HCT116 (cell line): ENCODE data around the gene MAPK1IP1L. TPM values are rescaled to one million over a fixed set of nuclear protein-coding genes. Genes with fewer than 3 reads are reported as not detected.

Experiments
- ATAC-seq: fragments of 200-7000 bp; cut with Tn5 transposase; 2 replicates; pipeline ENCODE4 v1.9.1; 2020; ENCODE audit warnings: mild to moderate bottlenecking, moderate library complexity
- BruUV-seq: library from RNA; stranded (reverse); fragments of 400-500 nt; replicated peaks from 2 replicates; lab custom pipeline; 2021; lab: Mats Ljungman, UMichigan
- CTCF ChIA-PET: fragments of 300-600 bp; sonication (Branson Sonifier 250); formaldehyde crosslinking; loops from one replicate; lab custom pipeline; 2021; ENCODE audit warnings: antibody characterized with exemption; lab: Charles Lee
- POLR2A ChIA-PET: fragments of 300-600, 350-600 bp; sonication (Branson Sonifier 250); formaldehyde crosslinking; loops from one replicate; lab custom pipeline; 2021; ENCODE audit warnings: antibody characterized with exemption; lab: Charles Lee
- RAD21 ChIA-PET, 2 experiments: fragments of 300-600 bp; sonication (Branson Sonifier 250); formaldehyde crosslinking; loops; one replicate each; lab custom pipeline; 2023; ENCODE audit warnings: low total read pairs in 2 of 2; ENCODE audit not compliant: uncharacterized antibody in 2 of 2, unreplicated experiment in 2 of 2, low non-redundant PET in 1 of 2; lab: Charles Lee
- DNase-seq: peaks from one replicate; pipeline ENCODE4 v3.0.0-alpha.2; 2010; ENCODE audit warnings: low read depth, low spot score
- H2AFZ ChIP-seq: fragments of 200-600 bp; shearing (Covaris generic), sonication (generic); 2 replicates; pipeline ENCODE4 v1.6.1; 2017; ENCODE audit warnings: low read depth, mixed run types, mixed read lengths, antibody characterized with exemption, low read length; ENCODE audit not compliant: poor library complexity, severe bottlenecking
- H3K27ac ChIP-seq: 2 replicates; pipeline ENCODE4 v1.5.1; 2012; ENCODE audit warnings: low read depth, low read length
- H3K27me3 ChIP-seq: fragments of 200-600 bp; sonication (generic); 2 replicates; pipeline ENCODE4 v1.6.1; 2016; ENCODE audit warnings: mixed run types, low read length, mixed read lengths; ENCODE audit not compliant: insufficient read depth
- H3K36me3 ChIP-seq, 2 experiments: fragments of 200-500 bp in 1 of 2; fragments of 200-600 bp in 1 of 2; sonication (Bioruptor generic) in 1 of 2; sonication (generic) in 1 of 2; 2 replicates each; pipeline versions ENCODE4 v1.5.1 to v1.6.1; 2014 to 2016; ENCODE audit warnings: low read length in 2 of 2, inconsistent platforms in 1 of 2, mixed read lengths in 1 of 2, mixed run types in 1 of 2; ENCODE audit not compliant: insufficient read depth in 2 of 2, control insufficient read depth in 1 of 2
- H3K4me1 ChIP-seq, 2 experiments: fragments of 200-600 bp in 1 of 2; sonication (generic) in 1 of 2; 2 replicates each; pipeline versions ENCODE4 v1.5.1 to v1.6.1; 2012 to 2017; ENCODE audit warnings: low read length in 2 of 2, inconsistent platforms in 1 of 2, mild to moderate bottlenecking in 1 of 2, mixed read lengths in 1 of 2, mixed run types in 1 of 2, moderate library complexity in 1 of 2; ENCODE audit not compliant: insufficient read depth in 2 of 2, control insufficient read depth in 1 of 2
- H3K4me2 ChIP-seq: fragments of 200-600 bp; sonication (generic); 2 replicates; pipeline ENCODE4 v1.6.1; 2017; ENCODE audit warnings: mixed run types, low read length, mixed read lengths
- H3K4me3 ChIP-seq, 2 experiments: fragments of 200-600 bp in 1 of 2; sonication (generic) in 1 of 2; replicated peaks in 1 of 2; 2 replicates each; pipeline ENCODE4 v1.5.1; 2011 to 2016; ENCODE audit warnings: low read length in 2 of 2, control low read depth in 1 of 2, low read depth in 1 of 2, mild to moderate bottlenecking in 1 of 2, mixed read lengths in 1 of 2, mixed run types in 1 of 2
- H3K79me2 ChIP-seq: fragments of 200-600 bp; sonication (generic); 2 replicates; pipeline ENCODE4 v1.6.1; 2017; ENCODE audit warnings: mild to moderate bottlenecking, mixed run types, low read length, moderate library complexity, mixed read lengths; ENCODE audit not compliant: insufficient read depth
- H3K9ac ChIP-seq: fragments of 200-600 bp; sonication (generic); 2 replicates; pipeline ENCODE4 v1.6.1; 2016; ENCODE audit warnings: low read length, mixed read lengths
- H3K9me2 ChIP-seq: fragments of 200-600 bp; sonication (generic), shearing (Covaris generic); 2 replicates; pipeline ENCODE4 v1.6.1; 2017; ENCODE audit warnings: mixed run types, mild to moderate bottlenecking, moderate library complexity; ENCODE audit not compliant: insufficient read depth
- H3K9me3 ChIP-seq, 2 experiments: fragments of 200-500 bp in 1 of 2; fragments of 200-600 bp in 1 of 2; sonication (Bioruptor generic) in 1 of 2; sonication (generic) in 1 of 2; 2 replicates each; pipeline ENCODE4 v1.6.1; 2014 to 2017; ENCODE audit warnings: low read length in 2 of 2, mixed read lengths in 2 of 2, inconsistent platforms in 1 of 2, low read depth in 1 of 2, mild to moderate bottlenecking in 1 of 2, mixed run types in 1 of 2, moderate library complexity in 1 of 2; ENCODE audit not compliant: control insufficient read depth in 1 of 2, insufficient read depth in 1 of 2
- H4K20me1 ChIP-seq: fragments of 200-600 bp; sonication (generic), shearing (Covaris generic); 2 replicates; pipeline ENCODE4 v1.6.1; 2017; ENCODE audit warnings: mixed run types, mild to moderate bottlenecking, moderate library complexity; ENCODE audit not compliant: insufficient read depth
- EGR1 ChIP-seq: IDR thresholded peaks from 2 replicates; pipeline ENCODE4 v1.6.1; 2012; ENCODE audit warnings: low read depth
- ELF1 ChIP-seq: IDR thresholded peaks from 2 replicates; pipeline ENCODE4 v1.6.1; 2012; ENCODE audit warnings: low read depth, borderline replicate concordance
- EZH2 ChIP-seq: fragments of 200-600 bp; sonication (generic); IDR thresholded peaks from 2 replicates; pipeline ENCODE4 v1.6.1; 2017; ENCODE audit warnings: antibody characterized with exemption, mixed run types
- RAD21 ChIP-seq: IDR thresholded peaks from 2 replicates; pipeline ENCODE4 v1.6.1; 2012; ENCODE audit warnings: low read depth, mild to moderate bottlenecking
- REST ChIP-seq: IDR thresholded peaks from 2 replicates; pipeline ENCODE4 v1.6.1; 2012; ENCODE audit warnings: low read depth
- SRF ChIP-seq: IDR thresholded peaks from 2 replicates; pipeline ENCODE4 v1.6.1; 2012; ENCODE audit warnings: low read depth
- ZBTB33 ChIP-seq: IDR thresholded peaks from 2 replicates; pipeline ENCODE4 v1.6.1; 2011; ENCODE audit warnings: mild to moderate bottlenecking, low read length, moderate library complexity; ENCODE audit not compliant: insufficient replicate concordance; ENCODE audit errors: extremely low read depth
- ZFX ChIP-seq: fragments of 450-650 bp; IDR thresholded peaks from 2 replicates; pipeline ENCODE4 v1.6.1; 2017
- intact Hi-C: fragments of 100-400 bp; cut with micrococcal nuclease; formaldehyde crosslinking; loops from 2 replicates; pipeline ENCODE4 v1.10.0; 2022
- total RNA-seq: library from RNA; stranded (reverse); gene quantifications from one replicate; pipeline ENCODE4 v1.2.1, GENCODE V29; 2021; ENCODE audit not compliant: unreplicated experiment
- TF ChIP-seq, protein P1 (sequence below): IDR thresholded peaks from 2 replicates; pipeline ENCODE4 v1.6.1; 2012
- TF ChIP-seq, protein P2 (sequence below), 3 experiments: fragments of 200-600 bp in 1 of 3; sonication (generic) in 1 of 3; IDR thresholded peaks in 2 of 3; conservative IDR thresholded peaks in 1 of 3; 2 replicates each; pipeline ENCODE4 v1.5.1; 2012 to 2017; ENCODE audit warnings: low read depth in 2 of 3, low read length in 2 of 3, antibody characterized with exemption in 1 of 3, borderline replicate concordance in 1 of 3, control low read depth in 1 of 3, mild to moderate bottlenecking in 1 of 3, mixed read lengths in 1 of 3, mixed run types in 1 of 3, moderate library complexity in 1 of 3; ENCODE audit not compliant: insufficient read depth in 1 of 3

The MAPK1IP1L gene
- total RNA-seq, 1 experiment from 2014 or later, result 101 TPM

DNA sequence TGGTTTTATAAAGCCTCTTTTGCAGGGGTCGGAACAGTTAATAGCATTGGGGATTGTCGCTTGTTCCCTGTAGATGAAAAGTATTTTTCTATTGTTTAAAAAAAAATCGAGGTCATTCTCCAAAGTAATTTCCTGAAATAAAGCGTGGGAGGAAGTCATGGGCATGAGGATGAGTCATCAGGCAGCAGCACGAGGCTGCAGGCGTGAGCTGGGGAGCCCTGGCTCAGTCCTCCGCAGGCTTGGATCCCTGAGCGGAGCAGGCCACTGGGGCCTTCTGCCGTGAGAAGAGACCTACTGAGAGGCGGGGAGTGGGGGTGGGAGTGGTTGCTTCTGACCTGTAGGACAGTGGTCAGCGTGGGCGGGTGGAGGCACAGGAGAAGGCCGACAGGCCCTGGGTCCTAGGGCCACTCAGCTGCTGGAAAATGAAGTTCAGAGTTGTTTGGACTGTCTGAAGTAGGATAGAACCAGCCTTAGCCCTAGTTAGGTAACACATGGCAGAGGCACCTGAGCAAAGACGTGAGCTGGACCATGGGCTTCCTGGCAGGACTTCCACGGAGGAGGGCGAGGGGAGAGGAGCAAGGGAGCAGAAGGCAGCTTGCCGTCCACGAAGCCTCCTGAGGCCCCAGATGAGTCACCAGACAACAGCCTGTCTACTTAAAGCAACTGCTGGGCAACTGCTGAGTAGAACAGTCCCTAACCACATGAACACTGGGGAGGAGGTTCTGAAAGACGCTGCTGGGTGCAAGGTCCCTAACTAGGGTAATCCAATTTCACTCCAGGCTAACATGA is 56.5 kb downstream of the MAPK1IP1L start (continued):
- TF ChIP-seq ZBTB33, result no peak

- TF ChIP-seq SRF (no peak), EZH2 (no peak), RAD21 (no peak), ZFX (no peak), REST (no peak), ELF1 (no peak), ZBTB33 (no peak), EGR1 (no peak)
- TF ChIP-seq, protein P1, sequence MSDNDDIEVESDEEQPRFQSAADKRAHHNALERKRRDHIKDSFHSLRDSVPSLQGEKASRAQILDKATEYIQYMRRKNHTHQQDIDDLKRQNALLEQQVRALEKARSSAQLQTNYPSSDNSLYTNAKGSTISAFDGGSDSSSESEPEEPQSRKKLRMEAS, result no peak
- TF ChIP-seq, protein P2, sequence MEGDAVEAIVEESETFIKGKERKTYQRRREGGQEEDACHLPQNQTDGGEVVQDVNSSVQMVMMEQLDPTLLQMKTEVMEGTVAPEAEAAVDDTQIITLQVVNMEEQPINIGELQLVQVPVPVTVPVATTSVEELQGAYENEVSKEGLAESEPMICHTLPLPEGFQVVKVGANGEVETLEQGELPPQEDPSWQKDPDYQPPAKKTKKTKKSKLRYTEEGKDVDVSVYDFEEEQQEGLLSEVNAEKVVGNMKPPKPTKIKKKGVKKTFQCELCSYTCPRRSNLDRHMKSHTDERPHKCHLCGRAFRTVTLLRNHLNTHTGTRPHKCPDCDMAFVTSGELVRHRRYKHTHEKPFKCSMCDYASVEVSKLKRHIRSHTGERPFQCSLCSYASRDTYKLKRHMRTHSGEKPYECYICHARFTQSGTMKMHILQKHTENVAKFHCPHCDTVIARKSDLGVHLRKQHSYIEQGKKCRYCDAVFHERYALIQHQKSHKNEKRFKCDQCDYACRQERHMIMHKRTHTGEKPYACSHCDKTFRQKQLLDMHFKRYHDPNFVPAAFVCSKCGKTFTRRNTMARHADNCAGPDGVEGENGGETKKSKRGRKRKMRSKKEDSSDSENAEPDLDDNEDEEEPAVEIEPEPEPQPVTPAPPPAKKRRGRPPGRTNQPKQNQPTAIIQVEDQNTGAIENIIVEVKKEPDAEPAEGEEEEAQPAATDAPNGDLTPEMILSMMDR (IDR thresholded peaks at IDR 0.05 in 2 of 3, conservative IDR thresholded peaks at IDR 0.05 in 1 of 3; ENCODE audit: borderline replicate concordance in 1 of 3, insufficient read depth in 1 of 3, low read depth in 2 of 3, low read length in 2 of 3), result no peak
- BruUV-seq, result no TSS peak
- POLR2A ChIA-PET, result interaction anchor here (0.7 to 2.8 kb wide), 3 partner anchors 10 to 1009 kb away, joined by 3 to 16 read pairs (median 3); partner anchors contain the start of gene LGALS3
- H3K4me3 ChIP-seq, result no peak overlapping the region
- H3K9me2 ChIP-seq, result no peaks in the 10 kb centered on the region
- no peaks in the 10 kb centered on the region for H3K36me3 ChIP-seq
- RAD21 ChIA-PET, result no interaction called here
- intact Hi-C loops, result no loop called here
- DNase-seq, result no peak
- H3K27ac ChIP-seq, result no peak overlapping the region
- H4K20me1 ChIP-seq, result no peaks in the 10 kb centered on the region
- no peak overlapping the region for H3K9ac ChIP-seq
- peaks cover 33 to 43% of the 10 kb centered on the region in 2 experiments for H3K4me1 ChIP-seq
- no peaks in the 10 kb centered on the region for H3K27me3 ChIP-seq
- no peak overlapping the region for H3K4me2 ChIP-seq
- CTCF ChIA-PET, result no interaction called here
- H2AFZ ChIP-seq, result no peak overlapping the region
- ATAC-seq, result no peak
- no peaks in the 10 kb centered on the region for H3K79me2 ChIP-seq
- H3K9me3 ChIP-seq, result peaks cover 0 to 5% of the 10 kb centered on the region in 2 experiments; a peak in 1 of 4 replicates
These were observed 58.4 kb downstream of the MAPK1IP1L start for GRCh38 chr14:55109836-55110235.
